GM12878 (cell line): ENCODE measurements around the gene CCDC107. TPM values are rescaled to one million over a fixed set of nuclear protein-coding genes. Genes with fewer than 3 reads are reported as not detected.

ENCODE experiments used
- ATAC-seq: fragments of 200-7000 bp; cut with Tn5 transposase; 3 replicates; pipeline ENCODE4 v1.9.1; 2020; ENCODE audit warnings: mild to moderate bottlenecking, moderate library complexity
- BruUV-seq: library from RNA; stranded (reverse); fragments of 400-500 nt; replicated peaks from 2 replicates; lab custom pipeline; 2021; lab: Mats Ljungman, UMichigan
- CTCF ChIA-PET: fragments of 300-600 bp; sonication (Branson Sonifier 250); formaldehyde crosslinking; extraction: SDS; loops from one replicate; lab custom pipeline; 2021; ENCODE audit warnings: inconsistent platforms; lab: Yijun Ruan, JAX
- POLR2A ChIA-PET: fragments of 350-600 bp; formaldehyde crosslinking; extraction: SDS; loops from one replicate; lab custom pipeline; 2021; ENCODE audit warnings: inconsistent platforms; lab: Charles Lee
- RAD21 ChIA-PET: fragments of 300-600 bp; sonication (Branson Sonifier 250); formaldehyde crosslinking; loops from one replicate; lab custom pipeline; 2023; ENCODE audit warnings: antibody characterized with exemption; ENCODE audit not compliant: unreplicated experiment; lab: Charles Lee
- SMC1A ChIA-PET: fragments of 300-600 bp; sonication (Branson Sonifier 250); formaldehyde crosslinking; loops from one replicate; lab custom pipeline; 2023; ENCODE audit not compliant: unreplicated experiment, uncharacterized antibody; lab: Charles Lee
- DNase-seq: peaks from one replicate; pipeline ENCODE4 v3.0.0-alpha.2; 2011; ENCODE audit warnings: low read depth, low spot score
- FAIRE-seq: peaks from 3 replicates; lab custom pipeline; 2011; peaks lifted over from hg19 to GRCh38; lab: Jason Lieb, UNC
- H2AFZ ChIP-seq: 2 replicates; pipeline ENCODE4 v1.6.0; 2011; ENCODE audit warnings: low read depth, low read length, control low read depth; ENCODE audit not compliant: control insufficient read depth
- H3K27ac ChIP-seq: 2 replicates; pipeline ENCODE4 v1.5.1; 2011; ENCODE audit warnings: control low read depth; ENCODE audit not compliant: control insufficient read depth, insufficient read depth
- H3K27me3 ChIP-seq, 2 experiments: replicated peaks in 1 of 2; 2 replicates each; pipeline versions ENCODE4 v1.6.0 to v1.6.1; 2011; ENCODE audit warnings: low read length in 1 of 2; ENCODE audit not compliant: control insufficient read depth in 2 of 2, insufficient read depth in 2 of 2
- H3K36me3 ChIP-seq, 2 experiments: 2 replicates each; pipeline ENCODE4 v1.5.1; 2011; ENCODE audit warnings: low read length in 1 of 2; ENCODE audit not compliant: control insufficient read depth in 2 of 2, insufficient read depth in 2 of 2
- H3K4me1 ChIP-seq: 2 replicates; pipeline ENCODE4 v1.6.1; 2011; ENCODE audit warnings: mild to moderate bottlenecking, low read length, moderate library complexity, mixed read lengths; ENCODE audit not compliant: control insufficient read depth, insufficient read depth
- H3K4me2 ChIP-seq: 2 replicates; pipeline ENCODE4 v1.6.0; 2011; ENCODE audit warnings: control low read depth; ENCODE audit not compliant: control insufficient read depth, insufficient read depth
- H3K4me3 ChIP-seq: fragments of 200-600 bp; sonication (generic); 2 replicates; pipeline ENCODE4 v1.5.1; 2016
- H3K79me2 ChIP-seq: 2 replicates; pipeline ENCODE4 v1.6.0; 2011; ENCODE audit warnings: low read length; ENCODE audit not compliant: control insufficient read depth, insufficient read depth
- H3K9ac ChIP-seq: 2 replicates; pipeline ENCODE4 v1.8.0; 2011; ENCODE audit warnings: low read length, control low read depth, mixed read lengths; ENCODE audit not compliant: control insufficient read depth, insufficient read depth
- H3K9me3 ChIP-seq: replicated peaks from 3 replicates; pipeline ENCODE4 v1.5.1; 2011; ENCODE audit warnings: mild to moderate bottlenecking, low read length; ENCODE audit not compliant: control insufficient read depth, insufficient read depth
- H4K20me1 ChIP-seq: 2 replicates; pipeline ENCODE4 v1.6.0; 2011; ENCODE audit not compliant: control insufficient read depth, insufficient read depth
- CUX1 ChIP-seq: IDR thresholded peaks from 2 replicates; pipeline ENCODE4 v1.6.1; 2012; ENCODE audit warnings: improper control_type of control experiment, low read depth, low read length; ENCODE audit not compliant: insufficient replicate concordance
- DPF2 ChIP-seq: fragments of 450-650 bp; IDR thresholded peaks from 2 replicates; pipeline ENCODE4 v1.6.1; 2017; ENCODE audit warnings: mild to moderate bottlenecking
- RFX5 ChIP-seq: IDR thresholded peaks from 2 replicates; pipeline ENCODE4 v1.6.1; 2011; ENCODE audit warnings: low read depth, low read length, improper control_type of control experiment
- USF2 ChIP-seq: IDR thresholded peaks from 2 replicates; pipeline ENCODE4 v1.6.1; 2011; ENCODE audit warnings: low read depth, low read length, improper control_type of control experiment, borderline replicate concordance
- WGBS: methylation state at CpG from one replicate; pipeline ENCODE4 v1.1.6; 2016; ENCODE audit warnings: low lambda C conversion rate; ENCODE audit not compliant: insufficient replicate concordance, insufficient coverage; ENCODE audit errors: missing lambda C conversion rate; 5-methylcytosine and 5-hydroxymethylcytosine counted together
- in situ Hi-C: fragments of 300-500 bp; cut with MboI; formaldehyde crosslinking; loops from 9 replicates; pipeline ENCODE4 v1.14.3; 2018; ENCODE audit warnings: mixed read lengths
- intact Hi-C: fragments of 100-400 bp; cut with micrococcal nuclease; formaldehyde crosslinking; loops from one replicate; pipeline ENCODE4 v1.14.2; 2022; ENCODE audit not compliant: unreplicated experiment
- polyA plus RNA-seq, 11 experiments: library from polyadenylated mRNA; depleted of rRNA in 4 of 11; unstranded in 6 of 11; stranded (reverse) in 5 of 11; fragments of >200 nt; fragmentation: Nextera tagmentation in 4 of 11; fragmentation: Illumina TruSeq in 1 of 11; extraction: Ambion mirVana in 4 of 11; extraction: Trizol in 1 of 11; gene quantifications; 1 replicate in 1 of 11; 2 replicates in 10 of 11; pipeline versions ENCODE4 v1.2.1 to v1.2.3, GENCODE V29; 2011 to 2016; ENCODE audit warnings: inconsistent platforms in 2 of 11, missing spikeins in 2 of 11, low read depth in 1 of 11
- total RNA-seq, 4 experiments: library from RNA; depleted of rRNA in 3 of 4; stranded (reverse); fragments of >200 nt in 3 of 4; fragmentation: Illumina TruSeq in 1 of 4; extraction: Trizol in 1 of 4; gene quantifications; 2 replicates each; pipeline versions ENCODE4 v1.2.1 to v1.2.3, GENCODE V29; 2013 to 2021

CCDC107 gene
- total and polyA plus RNA-seq, 10 of the 15 experiments (the other 5 are each of a cell fraction or from before 2014, with no cell fraction given), result 0.19 to 18.3 (median 10.6) TPM

GRCh38 chr9:35708146-35708545 is 50.1 kb downstream of the CCDC107 start:
- no peak overlapping the region for H3K4me3 ChIP-seq
- ChIA-PET RAD21 (no interaction called here), CTCF (interaction anchor here (4.1 to 5.8 kb wide), 2 partner anchors 11 to 19 kb away, joined by 33 to 39 read pairs; no protein-coding TSS in a partner anchor), SMC1A (interaction anchor here (1.0 kb wide), 1 partner anchor 14 kb away, joined by 3 read pairs; no protein-coding TSS in a partner anchor), POLR2A (interaction anchor here (1.1 to 1.4 kb wide), 3 partner anchors 11 to 19 kb away, joined by 3 to 4 read pairs (median 4); no protein-coding TSS in a partner anchor)
- no peaks in the 10 kb centered on the region for H3K79me2 ChIP-seq
- H2AFZ ChIP-seq, result no peak overlapping the region
- TF ChIP-seq RFX5 (no peak), USF2 (no peak), CUX1 (no peak), DPF2 (no peak)
- H3K36me3 ChIP-seq, result peaks cover 56 to 68% of the 10 kb centered on the region in 2 experiments
- no peak overlapping the region for H3K9ac ChIP-seq
- no peaks in the 10 kb centered on the region for H4K20me1 ChIP-seq
- no peak overlapping the region for H3K4me2 ChIP-seq
- DNase-seq (no peak), ATAC-seq (no peak), FAIRE-seq (no peak)
- peaks cover 14% of the 10 kb centered on the region for H3K4me1 ChIP-seq
- no peaks in the 10 kb centered on the region for H3K27me3 ChIP-seq
- WGBS, result 93% methylated on average over 4 of the region's 4 CpGs
- intact Hi-C loops, result no loop called here
- in situ Hi-C loops, result no loop called here
- no peaks in the 10 kb centered on the region for H3K9me3 ChIP-seq
- H3K27ac ChIP-seq, result no peak overlapping the region
- no TSS peak for BruUV-seq
